HepG2 (cell line): ENCODE data around the gene RPS5. TPM values are rescaled to one million over a fixed set of nuclear protein-coding genes. Genes with fewer than 3 reads are reported as not detected.
A peak's percentile ranks its signal among the peaks of the same experiment; 100 is the strongest.

Experiments used
- ATF1 ChIP-seq: IDR thresholded peaks from 2 replicates; pipeline ENCODE4 v1.6.1; 2016; ENCODE audit warnings: mild to moderate bottlenecking, control low read depth
- CREBL2 ChIP-seq: sonication (generic); formaldehyde crosslinking; IDR thresholded peaks from 2 replicates; pipeline ENCODE4 v1.8.1; 2023; ENCODE audit warnings: missing genetic modification reagents, mild to moderate bottlenecking, borderline replicate concordance
- FLYWCH1 ChIP-seq: sonication (generic); formaldehyde crosslinking; IDR thresholded peaks from 2 replicates; pipeline ENCODE4 v1.8.1; 2023; ENCODE audit warnings: mild to moderate bottlenecking, missing genetic modification reagents
- FOXO1 ChIP-seq: sonication (generic); formaldehyde crosslinking; IDR thresholded peaks from 2 replicates; pipeline ENCODE4 v1.4.0; 2020; ENCODE audit warnings: missing genetic modification reagents
- HINFP ChIP-seq: sonication (generic); formaldehyde crosslinking; IDR thresholded peaks from 2 replicates; pipeline ENCODE4 v1.4.0; 2020; ENCODE audit warnings: low read depth, mild to moderate bottlenecking, missing genetic modification reagents
- HNF1B ChIP-seq: sonication (generic); formaldehyde crosslinking; IDR thresholded peaks from 2 replicates; pipeline ENCODE4 v1.5.1; 2020; ENCODE audit warnings: mild to moderate bottlenecking, moderate library complexity, missing genetic modification reagents
- LCORL ChIP-seq, 2 experiments: fragments of 450-650 bp in 1 of 2; sonication (generic) in 1 of 2; formaldehyde crosslinking in 1 of 2; IDR thresholded peaks; 2 replicates each; pipeline versions ENCODE4 v1.5.0 to v1.6.1; 2017 to 2020; ENCODE audit warnings: antibody characterized with exemption in 1 of 2, missing genetic modification reagents in 1 of 2
- MIXL1 ChIP-seq: IDR thresholded peaks from 2 replicates; pipeline ENCODE4 v1.6.1; 2016
- NR1H2 ChIP-seq: sonication (generic); formaldehyde crosslinking; IDR thresholded peaks from 2 replicates; pipeline ENCODE4 v1.8.1; 2022; ENCODE audit warnings: low read depth, missing genetic modification reagents, borderline replicate concordance
- PHF5A ChIP-seq: IDR thresholded peaks from one replicate; pipeline ENCODE4 v1.6.1; 2018; ENCODE audit warnings: low read depth, missing genetic modification reagents; ENCODE audit not compliant: unreplicated experiment
- RFXANK ChIP-seq: IDR thresholded peaks from 2 replicates; pipeline ENCODE4 v1.6.1; 2016
- SETDB1 ChIP-seq: sonication (generic); formaldehyde crosslinking; IDR thresholded peaks from 2 replicates; pipeline ENCODE4 v1.5.1; 2020; ENCODE audit warnings: missing genetic modification reagents, mild to moderate bottlenecking, borderline replicate concordance
- TRIM24 ChIP-seq: sonication (generic); formaldehyde crosslinking; IDR thresholded peaks from 2 replicates; pipeline ENCODE4 v1.8.0; 2022; ENCODE audit warnings: mild to moderate bottlenecking, missing genetic modification reagents
- ZBTB2 ChIP-seq: sonication (generic); formaldehyde crosslinking; IDR thresholded peaks from 2 replicates; pipeline ENCODE4 v1.8.0; 2022; ENCODE audit warnings: low read depth, missing genetic modification reagents
- ZBTB42 ChIP-seq: sonication (generic); formaldehyde crosslinking; IDR thresholded peaks from 2 replicates; pipeline ENCODE4 v1.5.0; 2020; ENCODE audit warnings: mild to moderate bottlenecking, missing genetic modification reagents
- ZNF253 ChIP-seq: sonication (generic); formaldehyde crosslinking; IDR thresholded peaks from 2 replicates; pipeline ENCODE4 v1.8.0; 2022; ENCODE audit warnings: mild to moderate bottlenecking, missing genetic modification reagents, borderline replicate concordance
- ZNF687 ChIP-seq: sonication (generic); formaldehyde crosslinking; IDR thresholded peaks from 2 replicates; pipeline ENCODE4 v1.5.1; 2020; ENCODE audit warnings: mild to moderate bottlenecking, missing genetic modification reagents, moderate library complexity
- polyA plus RNA-seq, 8 experiments: library from polyadenylated mRNA; depleted of rRNA in 3 of 8; stranded (reverse) in 7 of 8; unstranded in 1 of 8; fragments of >200 nt; fragmentation: Illumina TruSeq in 4 of 8; extraction: Trizol in 4 of 8; gene quantifications; 2 replicates each; pipeline versions ENCODE4 v1.2.1 to v1.2.3, GENCODE V29; 2011 to 2016; ENCODE audit warnings: low read depth in 4 of 8, missing spikeins in 1 of 8, mixed read lengths in 1 of 8; ENCODE audit not compliant: insufficient read depth in 1 of 8
- total RNA-seq, 5 experiments: library from RNA; depleted of rRNA; stranded (reverse); fragments of >200 nt; fragmentation: Illumina TruSeq; extraction: Trizol; gene quantifications; 2 replicates each; pipeline ENCODE4 v1.2.3, GENCODE V29; 2016; ENCODE audit warnings: low read depth in 1 of 5

The RPS5 gene
- total and polyA plus RNA-seq, 2 of the 13 experiments (the other 11 are each of a cell fraction or from before 2014, with no cell fraction given): 1,544 to 4,408 TPM

- TF ChIP-seq HINFP (CRISPR knock-in tag): peak; percentile 66; the same call in 1 of the 2 replicates
- no peak for TF ChIP-seq LCORL (IDR thresholded peaks at IDR 0.05)
- TF ChIP-seq LCORL (CRISPR knock-in tag; IDR thresholded peaks at IDR 0.05): peak; percentile 6; the same call in 1 of the 2 replicates
- TF ChIP-seq ZNF687 (CRISPR knock-in tag): peak; percentile 91
- peak; percentile 37; the same call in 1 of the 2 replicates for TF ChIP-seq HNF1B (CRISPR knock-in tag)
- TF ChIP-seq TRIM24 (CRISPR knock-in tag): no peak
- TF ChIP-seq RFXANK (CRISPR knock-in tag): no peak
- TF ChIP-seq FLYWCH1 (CRISPR knock-in tag): no peak
- peak; percentile 86 for TF ChIP-seq ZBTB2 (CRISPR knock-in tag)
- TF ChIP-seq ZBTB42 (CRISPR knock-in tag): no peak
- TF ChIP-seq FOXO1: 0 out of 2 replicates have a peak, but pooled peaks have one; percentile 6
- no peak for TF ChIP-seq ZNF253
- no peak for TF ChIP-seq SETDB1 (CRISPR knock-in tag)
- TF ChIP-seq PHF5A (CRISPR knock-in tag): no peak
- no peak for TF ChIP-seq NR1H2 (CRISPR knock-in tag)
- TF ChIP-seq MIXL1 (CRISPR knock-in tag): peak; percentile 35; the same call in 1 of the 2 replicates
- TF ChIP-seq CREBL2 (CRISPR knock-in tag): peak; percentile 74; the same call in 1 of the 2 replicates
- no peak for TF ChIP-seq ATF1 (CRISPR knock-in tag)
Observed at GRCh38 chr19:58362272-58362994, 24.6 kb upstream of the RPS5 start, which contains the start of gene ZNF497 (continued).
